GM21515 (cell line): ENCODE data around the gene SLC39A6.
"Not testable (repeated sequence)": the region's sequence is repeated elsewhere in the genome, so short reads cannot be mapped to it uniquely, and the experiment has no call there.

Experiments
- ATAC-seq: cut with Tn5 transposase; IDR thresholded peaks from one replicate; pipeline ENCODE4 v1.9.1; 2021; ENCODE audit not compliant: unreplicated experiment

Gene SLC39A6

DNA sequence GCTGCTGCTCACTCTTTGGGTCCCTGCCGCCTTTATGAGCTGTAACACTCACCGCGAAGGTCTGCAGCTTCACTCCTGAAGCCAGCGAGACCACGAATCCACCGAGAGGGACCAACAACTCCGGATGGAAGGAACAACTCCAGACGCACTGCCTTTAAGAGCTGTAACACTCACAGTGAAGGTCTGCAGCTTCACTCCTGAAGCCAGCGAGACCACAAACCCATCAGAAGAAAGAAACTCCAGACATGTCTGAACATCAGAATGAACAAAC lies 64.4 kb downstream of the SLC39A6 start:
- not testable (repeated sequence) for ATAC-seq

DNA sequence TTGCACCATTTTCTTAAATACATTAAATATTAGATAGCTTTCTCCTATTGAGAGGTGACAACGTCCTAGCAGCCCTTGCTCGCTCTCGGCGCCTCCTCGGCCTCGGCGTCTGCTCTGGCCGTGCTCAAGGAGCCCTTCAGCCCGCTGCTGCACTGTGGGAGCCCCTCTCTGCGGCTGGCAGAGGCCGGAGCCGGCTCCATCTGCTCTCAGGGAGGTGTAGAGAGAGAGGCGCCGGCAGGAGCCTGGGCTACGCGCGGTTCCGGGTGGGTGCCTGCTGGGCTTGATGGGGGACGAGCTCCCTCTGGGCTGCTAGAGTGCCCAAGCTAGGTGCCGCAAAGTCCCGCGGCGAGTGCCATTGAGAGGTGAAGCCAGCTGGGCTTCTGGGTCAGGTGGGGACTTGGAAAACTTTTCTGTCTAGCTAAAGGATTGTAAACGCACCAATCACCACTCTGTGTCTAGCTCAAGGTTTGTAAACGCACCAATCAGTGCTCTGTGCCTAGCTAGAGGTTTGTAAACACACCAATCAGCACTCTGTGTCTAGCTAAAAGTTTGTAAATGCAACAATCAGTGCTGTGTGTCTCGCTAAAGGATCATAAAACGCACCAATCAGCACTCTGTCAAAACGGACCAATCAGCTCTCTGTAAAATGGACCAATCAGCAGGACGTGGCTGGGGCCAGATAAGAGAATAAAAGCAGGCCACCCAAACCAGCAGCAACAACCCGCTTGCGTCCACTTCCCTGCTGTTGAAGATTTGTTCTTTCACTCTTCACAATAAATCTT lies 64.9 kb downstream of the SLC39A6 start:
- no peak for ATAC-seq

DNA sequence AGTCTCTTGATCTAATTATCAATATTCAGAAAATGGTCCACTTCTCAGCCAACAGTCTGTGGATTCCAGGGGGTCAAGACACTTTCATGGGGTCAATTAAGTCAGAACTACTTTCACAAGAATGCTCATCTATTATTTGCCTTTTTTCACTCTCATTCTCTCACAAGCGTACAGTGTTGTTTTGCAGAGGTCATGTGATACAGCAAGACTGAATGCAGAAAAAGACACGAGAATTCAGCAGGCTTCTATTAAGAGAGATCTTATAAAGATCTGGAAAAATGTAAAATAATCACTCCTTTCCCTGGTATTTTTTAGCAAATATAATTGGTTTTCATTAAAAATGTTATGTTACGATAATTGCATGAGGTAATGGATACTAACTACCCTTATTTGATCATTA lies 70.5 kb downstream of the SLC39A6 start:
- ATAC-seq, result no peak
